ENCODE results near the gene KRTAP19-3.

The KRTAP19-3 gene

GRCh38 chr21:30478004-30478403 lies 13.8 kb downstream of the KRTAP19-3 start:
- Histone ChIP-seq H3K4me1 (ENCODE audit: control insufficient read depth, insufficient read depth, low read length) (no peaks in the 10 kb centered on the region), H3K36me3 (ENCODE audit: control insufficient read depth, insufficient read depth, low read length, severe bottlenecking) (no peaks in the 10 kb centered on the region), H3K4me3 (ENCODE audit: low read length) (no peak overlapping the region), H3K9ac (ENCODE audit: low read length) (no peak overlapping the region), H3K9me3 (ENCODE audit: control insufficient read depth, low read length) (no peaks in the 10 kb centered on the region), H3K27me3 (replicated peaks; ENCODE audit: control insufficient read depth, insufficient read depth, low read length) (no peaks in the 10 kb centered on the region)
- no peak for DNase-seq (ENCODE audit: low read depth)

GRCh38 chr21:30468900-30469714 lies 22.7 kb downstream of the KRTAP19-3 start:
- DNase-seq (ENCODE audit: low read depth) = no peak
- no peaks in the 10 kb centered on the region for H3K4me1 ChIP-seq (ENCODE audit: control insufficient read depth, insufficient read depth, low read length)
- H3K36me3 ChIP-seq (ENCODE audit: control insufficient read depth, insufficient read depth, low read length, severe bottlenecking) = no peaks in the 10 kb centered on the region

GRCh38 chr21:30463713-30464112 lies 28.1 kb downstream of the KRTAP19-3 start:
- DNase-seq (ENCODE audit: low read depth) = peak; percentile 5
- Histone ChIP-seq H3K27me3 (replicated peaks; ENCODE audit: control insufficient read depth, insufficient read depth, low read length) (no peaks in the 10 kb centered on the region), H3K36me3 (ENCODE audit: control insufficient read depth, insufficient read depth, low read length, severe bottlenecking) (no peaks in the 10 kb centered on the region), H3K4me1 (ENCODE audit: control insufficient read depth, insufficient read depth, low read length) (no peaks in the 10 kb centered on the region), H3K9ac (ENCODE audit: low read length) (no peak overlapping the region), H3K9me3 (ENCODE audit: control insufficient read depth, low read length) (no peaks in the 10 kb centered on the region), H3K4me3 (ENCODE audit: low read length) (no peak overlapping the region)

More at GRCh38 chr21:30468900-30469714, 22.7 kb downstream of the KRTAP19-3 start:
- no peak overlapping the region for H3K9ac ChIP-seq (ENCODE audit: low read length)
- H3K9me3 ChIP-seq (ENCODE audit: control insufficient read depth, low read length) = no peaks in the 10 kb centered on the region
- H3K27me3 ChIP-seq (replicated peaks; ENCODE audit: control insufficient read depth, insufficient read depth, low read length) = peaks cover 3% of the 10 kb centered on the region
- H3K4me3 ChIP-seq (ENCODE audit: low read length) = no peak overlapping the region

GRCh38 chr21:30448514-30448913 lies 43.3 kb downstream of the KRTAP19-3 start:
- Histone ChIP-seq H3K4me1 (ENCODE audit: control insufficient read depth, insufficient read depth, low read length) (no peaks in the 10 kb centered on the region), H3K36me3 (ENCODE audit: control insufficient read depth, insufficient read depth, low read length, severe bottlenecking) (no peaks in the 10 kb centered on the region), H3K27me3 (replicated peaks; ENCODE audit: control insufficient read depth, insufficient read depth, low read length) (no peaks in the 10 kb centered on the region), H3K9ac (ENCODE audit: low read length) (no peak overlapping the region), H3K4me3 (ENCODE audit: low read length) (no peak overlapping the region), H3K9me3 (ENCODE audit: control insufficient read depth, low read length) (no peaks in the 10 kb centered on the region)
- no peak for DNase-seq (ENCODE audit: low read depth)

- no peaks in the 10 kb centered on the region for H3K27me3 ChIP-seq (replicated peaks; ENCODE audit: control insufficient read depth, insufficient read depth, low read length)
- no peak overlapping the region for H3K4me3 ChIP-seq (ENCODE audit: low read length)
- DNase-seq (ENCODE audit: low read depth) = no peak
- no peak overlapping the region for H3K9ac ChIP-seq (ENCODE audit: low read length)
- H3K4me1 ChIP-seq (ENCODE audit: control insufficient read depth, insufficient read depth, low read length) = no peaks in the 10 kb centered on the region
- no peaks in the 10 kb centered on the region for H3K36me3 ChIP-seq (ENCODE audit: control insufficient read depth, insufficient read depth, low read length, severe bottlenecking)
- H3K9me3 ChIP-seq (ENCODE audit: control insufficient read depth, low read length) = no peaks in the 10 kb centered on the region
These were observed 44.8 kb downstream of the KRTAP19-3 start for GRCh38 chr21:30447056-30447455.

GRCh38 chr21:30444204-30444603 lies 47.6 kb downstream of the KRTAP19-3 start:
- Histone ChIP-seq H3K4me1 (ENCODE audit: control insufficient read depth, insufficient read depth, low read length) (no peaks in the 10 kb centered on the region), H3K4me3 (ENCODE audit: low read length) (no peak overlapping the region), H3K27me3 (replicated peaks; ENCODE audit: control insufficient read depth, insufficient read depth, low read length) (no peaks in the 10 kb centered on the region), H3K9me3 (ENCODE audit: control insufficient read depth, low read length) (no peaks in the 10 kb centered on the region), H3K36me3 (ENCODE audit: control insufficient read depth, insufficient read depth, low read length, severe bottlenecking) (no peaks in the 10 kb centered on the region), H3K9ac (ENCODE audit: low read length) (no peak overlapping the region)
- DNase-seq (ENCODE audit: low read depth) = no peak

- Histone ChIP-seq H3K9ac (ENCODE audit: low read length) (no peak overlapping the region), H3K4me3 (ENCODE audit: low read length) (no peak overlapping the region), H3K36me3 (ENCODE audit: control insufficient read depth, insufficient read depth, low read length, severe bottlenecking) (no peaks in the 10 kb centered on the region), H3K27me3 (replicated peaks; ENCODE audit: control insufficient read depth, insufficient read depth, low read length) (no peaks in the 10 kb centered on the region), H3K9me3 (ENCODE audit: control insufficient read depth, low read length) (no peaks in the 10 kb centered on the region), H3K4me1 (ENCODE audit: control insufficient read depth, insufficient read depth, low read length) (no peaks in the 10 kb centered on the region)
- DNase-seq (ENCODE audit: low read depth) = no peak
These were observed 48.6 kb downstream of the KRTAP19-3 start for GRCh38 chr21:30443226-30443625.

Data from adipocyte (in vitro differentiated cells).